HG02981 (cell line): ENCODE measurements around the gene ZC3HAV1L.
"Not testable (repeated sequence)": the region's sequence is repeated elsewhere in the genome, so short reads cannot be mapped to it uniquely, and the experiment has no call there.

Experiments
- ATAC-seq: cut with Tn5 transposase; IDR thresholded peaks from one replicate; pipeline ENCODE4 v1.9.1; 2021; ENCODE audit warnings: mild to moderate bottlenecking, moderate library complexity; ENCODE audit not compliant: unreplicated experiment

ZC3HAV1L gene

DNA sequence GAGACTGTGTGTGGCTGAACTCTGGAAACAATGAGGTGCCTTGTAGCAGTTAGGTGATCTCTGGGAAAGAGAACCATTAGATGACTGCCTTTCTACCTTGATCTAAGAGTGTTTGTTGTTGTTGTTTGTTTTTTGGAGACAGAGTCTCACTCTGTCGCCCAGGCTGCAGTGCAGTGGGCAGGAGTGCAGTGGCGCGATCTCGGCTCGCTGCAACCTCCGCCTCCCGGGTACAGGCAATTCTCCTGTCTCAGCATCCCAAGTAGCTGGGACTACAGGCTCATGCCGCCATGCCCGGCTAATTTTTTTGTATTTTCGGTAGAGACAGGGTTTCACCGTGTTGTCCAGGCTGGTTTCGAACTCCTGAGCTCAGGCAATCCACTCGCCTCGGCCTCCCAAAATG lies 18.8 kb upstream of the ZC3HAV1L start:
- ATAC-seq: not testable (repeated sequence)

DNA sequence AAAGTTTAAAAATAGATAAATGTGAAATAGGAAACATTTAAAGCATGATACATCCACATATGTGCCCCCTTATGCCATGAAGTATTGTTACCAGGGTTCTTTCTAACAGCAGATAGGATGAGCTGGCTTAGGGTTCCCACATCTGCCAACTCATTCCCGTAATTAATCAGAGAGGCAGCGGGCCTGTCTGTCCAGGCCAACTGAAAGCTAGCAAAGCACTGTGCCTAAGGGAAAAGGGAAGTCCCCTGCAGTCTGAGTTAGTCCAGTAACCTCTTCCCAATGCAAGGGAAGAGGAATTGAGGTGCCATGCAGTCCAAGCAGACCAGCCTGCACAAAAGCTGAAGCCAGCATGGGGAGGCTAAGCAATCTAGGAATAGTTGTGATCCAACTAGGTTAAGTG lies 18.3 kb upstream of the ZC3HAV1L start:
- no peak for ATAC-seq

DNA sequence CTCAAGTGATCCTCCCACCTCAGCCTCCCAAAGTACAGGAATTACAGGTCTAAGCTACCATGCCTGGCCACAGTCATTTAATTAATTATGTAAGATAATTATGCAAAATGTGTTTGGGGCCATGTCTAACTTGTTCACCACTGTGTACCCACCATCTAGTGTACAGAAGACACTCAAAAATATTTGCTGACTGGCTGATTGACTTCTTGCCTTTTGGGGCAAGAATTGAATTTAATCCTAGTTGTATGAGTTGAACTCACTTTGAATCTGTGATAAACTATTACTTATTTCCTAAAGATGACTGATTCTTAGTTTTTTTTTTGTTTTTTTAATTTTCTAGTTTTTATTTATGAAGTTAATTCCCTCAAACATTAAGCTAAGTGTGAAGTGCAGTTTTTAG lies 15.8 kb upstream of the ZC3HAV1L start:
- ATAC-seq: no peak

DNA sequence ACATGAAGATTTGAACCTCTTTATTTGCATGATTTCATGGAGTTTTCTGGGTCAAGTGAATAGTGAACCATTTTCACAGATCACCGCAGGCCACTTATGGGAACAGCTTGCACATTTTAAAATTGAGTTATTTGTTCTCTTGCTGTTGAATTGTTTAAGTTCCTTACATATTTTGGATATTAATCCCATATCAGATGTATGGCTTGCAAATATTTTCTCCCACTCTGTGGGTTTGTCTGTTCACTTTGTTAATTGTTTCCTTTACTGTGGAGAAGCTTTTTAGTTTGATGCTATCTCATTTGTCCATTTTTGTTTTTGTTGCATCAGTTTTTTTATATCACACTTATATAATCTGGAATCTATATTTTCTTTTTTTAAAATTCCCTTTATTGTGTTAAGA lies 14.1 kb upstream of the ZC3HAV1L start:
- no peak for ATAC-seq

DNA sequence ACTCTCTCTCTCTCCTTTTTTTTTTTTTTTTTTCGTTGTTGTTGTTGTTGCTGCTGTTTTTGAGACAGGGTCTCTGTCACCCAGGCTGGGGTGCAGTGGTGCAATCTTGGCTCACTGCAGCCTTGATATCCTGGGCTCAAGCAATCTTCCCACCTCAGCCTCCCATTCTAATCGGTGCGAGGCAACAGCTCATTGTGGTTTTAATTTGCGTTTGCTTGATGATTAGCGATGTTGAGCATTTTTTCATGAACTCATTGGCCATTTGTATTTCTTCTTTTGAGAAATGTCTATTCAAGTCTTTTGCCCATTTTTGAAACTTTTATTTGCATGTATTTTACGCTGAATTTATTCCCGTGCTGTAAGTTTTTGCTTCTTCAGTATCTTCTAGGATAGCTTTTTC lies 13.3 kb upstream of the ZC3HAV1L start:
- ATAC-seq: no peak

DNA sequence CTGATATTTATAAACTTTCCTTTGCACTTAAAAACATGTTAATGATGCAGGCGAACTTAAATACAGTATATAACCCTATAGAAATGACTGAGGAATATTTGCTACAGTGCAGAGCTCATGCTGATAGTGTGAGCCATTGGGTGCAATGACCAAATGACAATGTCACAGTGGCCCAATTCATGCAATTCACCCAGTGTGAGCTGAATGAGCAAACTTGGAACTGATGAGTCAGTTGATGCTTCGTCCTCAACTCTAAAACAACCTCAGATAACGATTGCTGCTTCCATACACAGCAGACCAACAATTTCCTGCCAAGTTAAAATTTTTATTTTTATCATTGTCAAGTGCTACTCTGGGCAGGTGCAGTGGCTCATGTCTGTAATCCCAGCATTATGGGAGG lies 12.1 kb upstream of the ZC3HAV1L start:
- no peak for ATAC-seq

DNA sequence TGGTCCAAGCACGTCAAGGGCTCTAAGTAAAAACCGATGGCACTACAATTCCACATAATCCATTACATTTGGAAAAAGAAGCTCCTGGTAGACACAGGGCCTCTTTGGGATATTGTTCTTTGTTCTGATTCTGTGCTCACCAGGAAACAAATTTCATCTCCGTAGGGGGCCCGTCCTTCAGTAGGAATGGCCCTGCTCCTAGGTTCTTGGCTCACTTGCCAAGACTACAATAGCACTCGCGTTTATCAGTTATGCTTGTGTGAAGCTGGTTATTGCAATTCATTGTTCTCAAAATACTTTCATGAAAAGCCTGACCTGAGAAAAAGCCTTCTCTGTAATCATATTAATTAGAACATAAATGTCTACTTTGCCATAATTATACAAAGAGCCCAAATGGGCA lies 10.3 kb upstream of the ZC3HAV1L start:
- no peak for ATAC-seq

DNA sequence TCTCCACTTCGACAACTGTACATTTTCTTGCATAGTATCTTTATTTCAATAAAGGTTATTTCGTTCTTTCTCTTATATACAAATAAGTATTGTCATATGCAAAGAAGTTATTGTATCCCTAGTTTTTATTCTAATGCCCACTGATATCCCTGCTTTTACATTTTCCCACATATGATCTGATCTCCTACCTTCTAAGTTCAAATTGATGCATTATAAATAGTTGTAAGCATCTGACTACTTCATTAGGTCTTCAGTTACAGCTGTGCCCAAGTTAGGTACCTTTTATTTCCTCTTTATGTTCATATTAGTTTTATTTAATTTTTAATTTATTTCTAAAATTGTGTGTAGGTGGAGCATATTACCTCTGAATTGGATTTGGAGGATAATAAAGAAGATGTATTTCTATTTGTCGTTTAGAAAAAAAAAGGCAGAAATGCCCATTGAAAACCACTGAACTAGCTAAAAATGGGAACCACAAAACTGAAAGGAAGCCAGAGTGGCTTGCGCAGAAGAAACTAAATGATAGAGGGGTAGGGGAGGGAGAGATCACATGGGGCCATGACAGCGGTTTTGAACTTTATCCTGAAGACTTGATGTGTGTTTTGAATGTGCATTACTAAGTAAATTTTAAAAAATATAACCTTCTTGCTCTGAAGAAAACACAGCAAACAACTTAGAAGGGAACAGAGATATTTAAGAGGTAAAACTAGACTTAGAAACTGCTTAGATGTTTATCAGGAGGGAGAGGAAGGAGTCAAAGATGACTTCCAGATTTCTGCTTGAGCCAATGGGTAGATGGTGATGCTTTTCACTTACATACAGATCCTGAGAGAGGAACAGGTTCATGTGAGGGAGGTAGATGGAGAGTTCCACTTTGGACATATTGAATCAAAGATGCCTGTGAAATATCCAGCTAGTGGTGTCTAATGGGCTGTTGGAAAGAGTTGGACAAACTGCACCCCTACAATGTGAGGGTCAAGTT lies 9.3 kb upstream of the ZC3HAV1L start:
- no peak for ATAC-seq

DNA sequence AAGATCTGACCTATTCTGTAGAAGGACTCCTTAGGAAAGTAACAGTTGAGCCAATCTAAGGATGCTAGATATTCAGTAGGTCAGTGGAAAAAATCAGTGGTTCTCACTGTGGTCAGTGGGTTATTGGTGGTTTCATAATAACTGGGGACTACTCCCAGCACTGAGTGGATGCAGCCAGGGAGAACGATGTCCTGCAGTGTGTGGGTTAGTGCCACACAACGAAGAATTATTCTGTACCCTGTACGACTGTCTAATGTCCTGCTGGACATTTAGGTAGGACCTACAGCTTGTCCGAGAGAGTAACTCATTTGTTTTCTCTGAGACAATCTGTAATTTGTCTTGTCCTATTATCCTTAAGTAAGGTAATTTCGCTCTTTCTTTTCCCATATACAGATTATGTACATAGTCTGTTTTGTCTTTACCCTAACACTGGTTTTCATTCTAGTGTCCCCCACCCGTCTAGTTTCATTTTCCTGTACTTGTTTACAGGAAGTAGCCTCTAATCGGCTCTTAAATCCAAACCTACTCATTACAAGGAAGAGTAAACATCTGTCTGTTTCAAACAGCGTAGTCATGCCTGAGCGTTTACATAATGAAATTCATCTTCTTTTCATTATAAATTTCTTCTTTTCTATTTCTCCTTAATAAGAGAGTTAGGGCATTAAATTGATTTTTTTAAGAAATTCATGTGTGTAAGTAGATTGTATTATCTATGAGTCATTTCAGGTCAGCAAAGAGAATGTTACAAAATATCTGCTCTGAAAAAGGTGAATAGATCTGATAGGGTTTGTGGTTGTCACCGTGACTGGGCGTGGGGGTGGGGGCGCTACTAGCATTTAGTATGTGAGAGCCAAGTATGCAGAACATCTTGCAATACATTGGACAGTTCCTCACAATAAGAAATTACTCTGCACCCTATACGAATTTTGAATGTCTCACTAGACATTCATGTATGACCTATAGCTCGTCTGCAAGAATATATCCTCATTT lies 8.3 kb upstream of the ZC3HAV1L start:
- ATAC-seq: no peak

DNA sequence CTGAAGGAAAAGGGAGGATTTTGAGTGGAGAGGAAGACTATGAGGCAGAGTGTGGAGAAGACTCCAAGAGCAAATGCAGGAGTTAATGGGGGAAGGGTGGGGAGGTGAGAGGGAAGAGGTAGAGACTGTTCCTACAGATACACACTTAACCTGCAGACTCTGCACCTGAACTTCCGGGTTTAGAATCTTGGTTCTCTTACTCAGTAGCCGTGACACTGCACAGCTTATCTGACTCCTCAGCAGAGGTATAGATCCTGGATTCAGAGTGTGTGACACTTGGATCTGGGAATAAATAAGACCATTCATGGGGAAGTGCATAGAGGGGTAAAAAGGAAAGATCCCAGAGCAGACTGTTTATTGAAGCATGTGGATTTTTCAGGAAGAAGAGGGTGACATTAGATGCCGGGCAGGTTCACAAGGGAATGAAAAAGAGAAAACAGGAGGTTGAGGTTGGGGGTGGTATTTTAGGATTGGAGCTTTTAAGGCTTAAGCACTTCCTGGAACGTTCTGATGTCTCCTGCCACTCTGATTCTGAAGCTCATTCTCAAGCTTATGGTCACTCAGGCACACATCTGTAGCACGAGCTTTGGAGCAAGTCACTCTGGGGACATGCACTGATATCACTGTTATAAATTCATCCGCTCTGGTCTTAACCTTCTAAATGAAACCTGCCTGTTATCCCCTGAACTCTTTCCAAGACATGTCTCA lies 5.7 kb upstream of the ZC3HAV1L start:
- no peak for ATAC-seq

DNA sequence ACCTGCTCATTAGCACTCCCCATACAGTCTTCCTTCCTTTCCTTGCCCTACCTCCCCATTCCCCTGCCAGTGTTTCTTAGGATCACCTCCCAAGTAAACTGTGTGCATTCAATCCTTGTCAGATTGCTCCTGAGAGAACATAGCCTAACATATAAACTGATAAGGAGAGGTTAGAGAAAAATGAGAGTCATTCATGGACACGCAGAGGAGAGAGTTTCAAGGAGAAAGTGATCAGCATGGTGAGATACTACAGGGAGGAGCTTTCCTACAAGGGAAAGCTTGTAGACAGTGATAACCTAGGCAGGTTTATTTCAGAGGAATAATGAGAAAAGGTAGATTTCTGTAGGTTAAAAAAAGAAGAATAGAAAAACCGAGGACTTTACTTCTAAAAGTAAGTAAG lies 2.8 kb upstream of the ZC3HAV1L start:
- no peak for ATAC-seq

DNA sequence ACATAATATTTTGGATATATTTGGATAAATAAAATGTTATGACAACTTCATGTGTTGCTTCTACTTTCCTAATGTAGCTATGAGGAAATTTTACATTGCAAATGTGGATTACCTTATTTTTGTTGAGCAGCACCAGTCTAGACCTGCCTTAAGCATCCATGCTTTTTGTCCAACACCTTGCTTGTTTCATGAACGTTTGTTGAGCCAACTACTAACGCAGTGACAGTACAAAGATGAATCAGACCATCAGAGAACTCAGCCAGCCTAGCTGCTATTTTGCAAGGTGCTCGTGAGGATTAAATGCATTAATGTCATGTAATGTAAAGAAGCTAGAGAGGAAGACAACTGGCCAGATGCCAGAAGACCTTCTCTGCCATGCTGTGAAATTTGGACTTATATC lies 1.1 kb upstream of the ZC3HAV1L start:
- no peak for ATAC-seq

DNA sequence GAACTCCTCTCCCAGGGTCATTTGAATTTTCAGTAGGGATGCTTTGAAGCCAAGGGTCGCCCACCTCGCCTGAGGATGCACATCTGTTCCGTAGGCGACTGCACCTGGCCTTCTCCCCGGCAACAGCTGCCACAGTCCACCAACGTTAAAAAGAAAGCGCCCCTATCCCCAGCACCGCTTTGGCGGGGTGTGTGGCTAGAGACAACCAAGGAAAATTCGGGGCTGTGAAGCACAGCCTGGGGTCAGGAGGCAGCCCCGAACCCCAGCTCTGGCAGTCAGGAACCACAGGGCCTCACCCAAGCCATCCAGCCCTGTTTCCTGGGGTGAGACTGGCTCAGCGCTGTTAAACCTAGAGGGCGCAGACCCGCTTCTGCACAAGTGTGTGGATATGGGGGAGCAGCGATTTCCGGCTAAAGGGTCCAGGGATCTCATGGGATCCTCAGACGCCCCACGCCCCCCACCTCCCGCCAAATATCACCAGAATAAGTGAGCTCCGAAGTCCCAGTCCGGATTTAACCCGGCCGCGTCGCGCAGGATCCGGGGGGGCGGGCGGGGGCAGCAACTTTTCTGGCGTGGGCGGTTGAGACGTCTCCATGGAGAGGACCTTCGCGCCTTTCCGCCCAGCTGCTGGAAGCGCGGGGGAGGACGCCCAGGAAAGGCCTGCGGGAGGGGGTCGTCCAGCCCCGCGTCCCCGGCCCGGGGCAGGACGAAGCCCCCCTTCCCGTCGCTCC lies 822 bp downstream of the ZC3HAV1L start:
- peak; percentile 29 for ATAC-seq

DNA sequence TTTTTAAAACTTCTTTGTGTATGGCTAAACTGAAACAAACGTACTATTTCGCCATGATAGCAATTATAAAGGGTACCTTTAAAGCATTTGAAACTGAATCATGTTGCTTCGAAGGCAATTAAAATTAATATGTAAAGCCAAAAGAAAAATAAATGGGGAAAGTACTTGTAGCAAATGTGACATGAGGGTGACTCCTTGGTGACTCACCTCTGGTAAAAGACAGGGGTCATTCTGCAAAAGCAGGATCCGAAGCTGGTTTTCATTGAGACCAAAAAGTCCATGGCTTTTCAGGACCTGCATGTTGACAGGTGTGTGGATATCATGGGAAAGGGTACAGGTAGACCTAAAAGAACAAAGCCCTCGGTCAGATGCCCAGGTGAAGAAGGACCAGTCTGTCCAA lies 1.5 kb downstream of the ZC3HAV1L start:
- no peak for ATAC-seq

DNA sequence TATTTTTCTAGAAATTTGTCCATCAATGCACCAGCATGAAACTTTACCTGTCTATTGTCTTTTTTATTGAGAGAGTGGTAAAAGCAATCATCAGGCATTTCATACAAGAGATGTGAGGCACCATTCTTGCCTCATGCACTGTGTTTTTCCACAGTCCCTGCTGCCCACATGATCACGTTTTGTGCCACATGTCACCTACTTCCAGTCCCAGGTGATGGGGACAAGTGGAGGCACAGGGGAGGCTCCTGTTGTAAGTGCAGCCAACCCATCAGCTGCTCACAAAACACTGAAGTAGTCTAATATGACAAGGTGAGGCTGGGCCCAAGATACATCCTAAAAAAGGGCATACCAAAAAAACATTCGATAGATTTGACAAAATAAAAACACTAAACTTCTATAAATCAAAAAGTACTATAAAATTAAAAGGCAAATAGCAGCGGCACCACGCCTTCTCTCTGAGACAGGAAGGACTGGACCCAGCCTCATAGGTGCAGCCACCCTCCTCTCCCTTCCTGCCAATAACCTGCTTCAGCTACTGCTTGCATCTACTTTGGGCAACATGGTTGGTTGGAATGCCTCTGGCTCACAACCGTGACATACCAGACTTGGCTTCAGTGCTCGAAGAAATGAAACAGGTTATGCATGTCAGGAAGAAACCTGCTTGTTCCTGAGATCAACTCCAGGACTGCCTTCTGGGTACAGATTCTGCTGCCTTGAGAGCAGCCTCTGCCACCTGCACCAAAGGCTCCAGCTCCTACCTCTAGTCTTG lies 2.3 kb downstream of the ZC3HAV1L start:
- ATAC-seq: no peak

DNA sequence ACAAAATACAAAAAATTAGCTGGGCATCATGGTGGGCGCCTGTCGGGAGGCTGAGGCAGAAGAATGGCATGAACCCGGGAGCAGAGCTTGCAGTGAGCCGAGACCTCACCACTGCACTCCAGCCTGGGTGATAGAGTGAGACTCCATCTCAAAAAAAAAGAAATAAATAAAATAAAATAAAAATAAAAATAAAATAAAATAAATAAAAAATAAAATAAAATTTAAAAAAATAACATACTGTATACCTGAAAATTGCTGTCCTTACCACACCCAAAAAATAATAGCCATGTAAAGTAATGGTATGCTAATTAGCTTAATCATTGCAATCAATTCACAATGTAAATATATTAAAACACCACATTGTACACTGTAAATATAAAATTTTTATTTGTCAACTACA lies 3.4 kb downstream of the ZC3HAV1L start:
- no peak for ATAC-seq

DNA sequence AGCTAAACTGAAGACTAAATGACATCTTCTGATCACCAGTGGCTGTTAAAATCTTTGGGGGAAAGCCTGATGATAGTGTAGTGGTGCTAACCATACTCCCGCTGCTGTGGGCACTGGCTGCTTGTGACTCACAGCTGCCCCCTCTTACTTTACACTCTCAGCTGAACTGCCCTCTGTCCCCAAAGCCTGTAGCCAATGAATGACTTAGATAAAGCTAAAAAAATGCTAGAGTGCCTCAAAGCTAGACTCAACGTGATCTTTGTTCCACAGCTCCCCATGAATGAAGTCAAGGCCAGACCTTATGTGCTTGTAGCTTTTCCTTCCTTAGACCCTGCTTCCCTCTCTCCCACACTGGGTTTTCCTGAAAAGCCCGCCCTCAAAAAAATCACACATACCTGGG lies 6.5 kb downstream of the ZC3HAV1L start:
- no peak for ATAC-seq

DNA sequence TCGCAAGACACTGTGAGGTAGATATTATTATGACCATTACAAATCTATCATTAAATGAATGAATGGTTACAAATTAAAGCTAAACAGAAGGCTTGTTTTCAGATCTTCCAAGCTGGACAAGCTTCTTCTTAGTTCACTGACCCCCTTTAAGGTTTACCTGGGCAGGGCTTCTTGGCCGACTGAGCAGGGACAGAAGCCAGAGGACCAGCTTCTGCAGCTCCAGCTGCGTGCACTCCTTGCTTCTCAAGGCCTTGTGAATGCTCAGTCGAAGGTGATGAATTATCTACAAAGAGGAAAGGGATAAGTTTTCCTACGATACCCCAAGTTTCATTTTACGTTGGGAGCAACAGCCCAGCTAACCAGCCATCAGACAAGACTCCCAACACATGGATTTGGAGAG lies 9.3 kb downstream of the ZC3HAV1L start:
- no peak for ATAC-seq

DNA sequence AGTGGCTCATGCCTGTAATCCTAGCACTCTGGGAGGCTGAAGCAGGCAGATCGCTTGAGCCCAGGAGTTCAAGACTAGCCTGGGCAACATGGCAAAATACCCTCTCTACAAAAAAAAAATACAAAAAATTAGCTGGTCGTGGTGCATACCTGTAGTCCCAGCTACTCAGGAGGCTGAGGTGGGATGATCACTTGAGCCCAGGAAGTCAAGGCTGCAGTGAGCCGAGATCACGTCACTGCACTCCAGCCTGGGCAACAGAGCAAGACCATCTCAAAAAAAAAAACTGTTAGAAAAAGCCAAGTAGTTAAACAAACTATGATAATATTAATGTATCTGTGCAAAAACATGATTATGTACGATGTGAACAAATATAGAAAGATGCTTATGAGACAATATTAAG lies 10.0 kb downstream of the ZC3HAV1L start:
- not testable (repeated sequence) for ATAC-seq

DNA sequence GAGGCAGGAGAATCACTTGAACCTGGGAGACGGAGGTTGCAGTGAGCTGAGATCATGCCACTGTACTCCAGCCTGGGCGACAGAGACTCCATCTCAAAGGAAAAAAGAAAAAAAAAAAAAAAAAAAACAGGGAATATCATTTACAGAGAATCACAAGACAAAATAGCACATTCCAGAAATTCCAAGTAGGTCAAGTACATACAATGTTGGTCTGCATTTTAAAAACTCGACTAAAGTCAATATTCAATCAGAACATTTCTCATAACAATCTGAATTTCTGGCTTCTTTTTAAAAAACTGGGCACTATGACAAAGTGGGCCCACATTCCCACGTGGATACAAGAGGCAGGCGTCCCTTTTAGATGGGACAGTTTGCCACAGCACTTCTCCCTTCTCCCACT lies 12.8 kb downstream of the ZC3HAV1L start:
- no peak for ATAC-seq
